Activated CD8-positive, alpha-beta memory T cell treated with anti-CD3 and anti-CD28 coated beads, Interleukin-2, amount 50 U/mL, for 48 hours (primary cell): ENCODE results near the gene APEH.

ENCODE experiments used
- DNase-seq: peaks from one replicate; pipeline ENCODE4 v3.0.0-alpha.2; 2020

APEH gene

GRCh38 chr3:49673715-49674496 lies at the start of gene APEH:
TSS of gene APEH (plus strand) at chr3:49674351. CDS start at chr3:49674402, 51 bp downstream.
- DNase-seq, result peak; percentile 97

- DNase-seq, result no peak
Measured at GRCh38 chr3:49625071-49625470, 49.1 kb upstream of the APEH start.

- DNase-seq, result no peak
Measured at GRCh38 chr3:49626101-49626581, 48.0 kb upstream of the APEH start.

DNA sequence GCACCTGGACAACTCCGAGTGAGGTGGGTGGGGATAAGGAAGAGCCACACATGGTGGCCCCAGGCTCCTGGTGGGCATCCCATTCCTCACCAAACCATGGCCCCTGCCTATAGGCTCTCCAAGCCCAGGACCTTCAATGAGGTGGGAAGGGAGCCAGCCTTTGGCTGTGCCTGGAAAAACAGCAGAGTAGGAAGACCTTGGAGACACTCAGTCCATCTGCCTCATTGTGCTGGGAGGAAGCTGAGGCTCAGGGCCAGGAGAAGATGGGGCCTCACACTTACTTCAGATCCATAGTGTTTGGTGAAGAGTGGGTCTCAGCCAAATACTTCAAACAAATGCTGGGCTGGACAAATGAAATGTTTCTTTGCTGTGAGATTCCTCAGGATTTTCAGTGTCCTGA lies 47.4 kb upstream of the APEH start:
- DNase-seq, result no peak

DNA sequence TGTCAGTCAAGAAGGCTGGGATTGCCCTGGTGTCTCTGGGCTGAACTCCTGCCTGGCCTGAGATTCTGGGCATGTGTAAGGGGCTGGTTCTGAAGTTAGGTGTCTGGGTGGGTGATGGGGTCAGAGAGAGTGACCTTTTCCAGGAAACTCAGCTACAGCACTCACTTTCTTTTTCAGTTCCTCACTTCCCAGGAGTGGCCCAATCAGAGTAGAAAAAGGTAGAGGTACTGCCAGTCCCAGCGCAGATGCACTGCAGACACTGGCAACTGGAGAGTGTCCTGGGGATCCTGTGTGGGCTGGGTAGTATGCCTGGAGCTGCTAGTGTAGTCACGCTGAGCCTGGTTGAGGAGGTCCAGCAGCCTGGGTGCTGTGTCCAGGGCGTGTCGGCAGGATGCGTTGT lies 46.5 kb upstream of the APEH start:
- DNase-seq, result no peak

- no peak for DNase-seq
Measured at GRCh38 chr3:49628249-49628648, 45.9 kb upstream of the APEH start.

- no peak for DNase-seq
Measured at GRCh38 chr3:49629451-49629850, 44.7 kb upstream of the APEH start.

- no peak for DNase-seq
Measured at GRCh38 chr3:49629866-49630265, 44.3 kb upstream of the APEH start.

DNA sequence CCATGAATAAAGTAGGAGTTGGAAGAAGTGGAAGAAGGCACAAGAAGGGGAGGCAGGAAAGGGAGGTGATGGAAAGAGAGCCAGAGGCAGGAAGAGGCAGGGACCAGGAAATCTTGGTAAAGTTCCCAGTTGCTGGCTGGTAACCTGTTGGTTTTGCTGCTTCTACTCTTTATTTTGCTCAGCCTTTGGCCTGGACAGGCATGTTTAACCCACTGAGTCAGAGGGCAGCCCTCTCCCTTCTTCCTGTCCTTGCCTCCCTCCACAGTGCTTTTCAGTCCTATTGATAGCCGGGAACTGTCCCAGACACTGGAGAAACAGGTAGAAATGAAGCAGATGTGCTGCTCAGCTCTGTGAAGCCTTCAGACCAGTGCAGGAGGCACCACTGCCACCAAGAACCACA lies 43.4 kb upstream of the APEH start:
- no peak for DNase-seq

- no peak for DNase-seq
Measured at GRCh38 chr3:49634736-49635135, 39.4 kb upstream of the APEH start.

- no peak for DNase-seq
Measured at GRCh38 chr3:49636883-49637609, 37.1 kb upstream of the APEH start.

- DNase-seq, result no peak
Measured at GRCh38 chr3:49638445-49638844, 35.7 kb upstream of the APEH start.

DNA sequence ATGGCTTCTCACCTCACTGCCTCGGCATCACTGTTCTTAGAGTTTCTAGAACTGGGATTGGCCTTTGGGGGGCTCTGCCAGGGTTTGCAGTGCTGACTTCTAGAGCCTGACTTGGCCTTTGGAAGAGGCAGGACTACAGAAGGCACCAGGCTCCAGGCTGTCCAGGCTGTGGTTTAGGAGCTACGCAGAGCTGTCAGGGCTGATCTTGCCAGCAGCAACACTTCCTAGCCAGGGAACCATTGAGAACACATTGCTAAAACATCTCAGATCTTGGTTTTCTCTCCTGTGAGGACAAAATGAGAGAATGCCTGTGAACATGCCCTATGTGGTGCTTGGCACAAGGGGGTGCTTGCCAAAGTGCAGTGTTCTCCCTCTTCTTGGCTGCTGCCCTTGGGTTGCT lies 34.6 kb upstream of the APEH start:
- no peak for DNase-seq

DNA sequence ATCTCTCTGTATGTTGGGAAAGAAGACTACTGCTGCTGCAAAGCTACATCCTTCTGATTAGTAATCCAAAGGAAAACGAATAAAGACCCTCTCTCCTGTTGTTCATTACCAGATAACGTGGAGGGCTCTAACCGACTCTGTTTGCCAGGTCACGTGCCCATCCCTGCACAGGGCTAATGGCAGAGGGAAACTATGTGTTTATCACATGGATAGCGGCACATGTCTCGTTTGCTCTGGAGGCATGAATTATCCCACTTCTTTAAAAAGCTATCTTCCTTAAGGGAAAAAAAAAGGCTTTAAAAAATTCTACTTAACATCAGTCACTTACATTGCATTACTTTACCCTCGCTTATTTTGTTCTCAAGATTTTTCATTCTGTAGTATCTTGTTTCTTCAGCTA lies 32.9 kb upstream of the APEH start:
- no peak for DNase-seq

DNA sequence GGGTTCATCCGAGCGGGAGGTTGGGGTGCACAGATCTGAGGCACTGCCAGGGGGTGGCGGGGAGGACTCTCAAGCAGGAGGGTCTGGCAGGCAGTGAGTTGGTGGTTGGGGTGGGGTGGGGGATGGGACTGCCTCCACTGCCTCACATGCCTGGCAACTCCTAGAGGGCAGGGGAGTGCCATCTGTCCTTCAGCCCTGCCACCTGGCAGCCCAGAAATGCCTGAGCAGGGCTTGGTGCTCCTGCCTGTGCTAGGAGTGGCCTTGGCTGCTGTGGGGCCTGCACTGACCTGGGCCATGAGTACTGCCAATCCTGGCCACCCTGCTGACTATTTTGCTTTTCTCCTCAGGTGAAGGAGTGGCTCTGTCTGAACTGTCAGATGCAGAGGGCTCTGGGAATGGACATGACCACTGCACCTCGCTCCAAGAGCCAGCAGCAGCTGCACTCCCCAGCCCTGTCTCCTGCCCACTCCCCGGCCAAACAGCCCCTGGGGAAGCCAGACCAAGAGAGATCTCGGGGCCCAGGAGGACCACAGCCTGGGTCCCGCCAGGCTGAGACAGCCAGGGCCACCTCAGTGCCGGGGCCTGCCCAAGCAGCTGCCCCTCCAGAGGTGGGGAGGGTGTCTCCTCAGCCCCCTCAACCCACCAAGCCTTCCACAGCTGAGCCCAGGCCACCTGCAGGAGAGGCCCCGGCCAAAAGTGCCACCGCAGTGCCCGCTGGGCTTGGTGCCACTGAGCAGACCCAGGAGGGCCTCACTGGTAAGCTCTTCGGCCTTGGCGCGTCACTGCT lies 32.0 kb upstream of the APEH start:
- DNase-seq, result no peak

DNA sequence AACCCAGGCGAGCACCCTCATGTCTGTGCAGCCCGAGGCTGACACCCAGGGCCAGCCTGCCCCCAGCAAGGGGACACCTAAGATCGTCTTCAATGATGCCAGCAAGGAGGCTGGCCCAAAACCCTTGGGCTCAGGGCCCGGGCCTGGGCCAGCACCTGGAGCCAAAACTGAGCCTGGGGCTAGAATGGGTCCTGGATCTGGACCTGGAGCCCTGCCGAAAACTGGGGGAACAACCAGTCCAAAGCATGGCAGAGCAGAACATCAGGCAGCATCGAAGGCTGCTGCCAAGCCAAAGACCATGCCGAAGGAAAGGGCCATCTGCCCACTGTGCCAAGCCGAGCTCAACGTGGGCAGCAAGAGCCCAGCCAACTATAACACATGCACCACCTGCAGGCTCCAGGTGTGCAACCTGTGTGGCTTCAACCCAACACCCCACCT lies 31.4 kb upstream of the APEH start:
- no peak for DNase-seq

- DNase-seq, result no peak
Measured at GRCh38 chr3:49644684-49645083, 29.5 kb upstream of the APEH start.

DNA sequence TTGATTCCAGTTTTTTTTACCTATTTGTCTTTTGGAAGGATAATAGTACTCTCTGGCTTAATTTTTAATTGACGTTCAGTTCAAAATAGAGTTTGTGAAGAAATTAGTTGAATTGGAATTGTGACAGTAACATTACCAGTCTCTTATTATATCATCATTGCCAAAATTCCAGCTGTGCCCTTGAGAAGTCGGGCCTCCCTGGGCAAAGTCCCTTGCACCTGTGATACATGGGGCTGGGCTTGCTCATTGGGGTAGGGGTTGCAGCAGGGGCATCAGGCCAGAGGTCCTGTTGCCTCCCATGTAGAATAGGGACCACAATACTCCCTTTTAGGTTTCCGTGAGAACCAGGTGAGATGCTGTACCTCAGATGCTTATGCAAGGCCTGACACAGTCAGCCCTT lies 27.9 kb upstream of the APEH start:
- DNase-seq, result no peak

DNA sequence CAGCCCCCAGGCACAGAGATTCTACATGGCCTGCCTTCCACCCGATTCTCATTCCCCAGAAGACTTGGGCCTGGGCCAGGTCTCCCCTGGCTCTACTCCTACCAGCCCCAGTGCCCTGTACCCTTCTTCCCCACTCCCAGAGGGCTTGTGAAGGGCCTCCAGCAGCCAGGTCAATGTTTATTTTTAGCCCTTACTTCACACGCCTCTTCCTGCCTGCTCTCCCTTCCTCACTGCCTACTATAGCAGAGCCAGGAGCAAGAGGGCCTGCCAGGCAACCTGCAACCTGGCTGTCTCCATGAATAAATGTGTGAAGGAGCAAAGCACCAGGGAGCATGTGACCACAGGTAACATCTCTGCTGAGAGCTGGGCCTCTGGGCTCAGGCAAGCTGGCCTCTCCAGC lies 26.4 kb upstream of the APEH start:
- no peak for DNase-seq

DNA sequence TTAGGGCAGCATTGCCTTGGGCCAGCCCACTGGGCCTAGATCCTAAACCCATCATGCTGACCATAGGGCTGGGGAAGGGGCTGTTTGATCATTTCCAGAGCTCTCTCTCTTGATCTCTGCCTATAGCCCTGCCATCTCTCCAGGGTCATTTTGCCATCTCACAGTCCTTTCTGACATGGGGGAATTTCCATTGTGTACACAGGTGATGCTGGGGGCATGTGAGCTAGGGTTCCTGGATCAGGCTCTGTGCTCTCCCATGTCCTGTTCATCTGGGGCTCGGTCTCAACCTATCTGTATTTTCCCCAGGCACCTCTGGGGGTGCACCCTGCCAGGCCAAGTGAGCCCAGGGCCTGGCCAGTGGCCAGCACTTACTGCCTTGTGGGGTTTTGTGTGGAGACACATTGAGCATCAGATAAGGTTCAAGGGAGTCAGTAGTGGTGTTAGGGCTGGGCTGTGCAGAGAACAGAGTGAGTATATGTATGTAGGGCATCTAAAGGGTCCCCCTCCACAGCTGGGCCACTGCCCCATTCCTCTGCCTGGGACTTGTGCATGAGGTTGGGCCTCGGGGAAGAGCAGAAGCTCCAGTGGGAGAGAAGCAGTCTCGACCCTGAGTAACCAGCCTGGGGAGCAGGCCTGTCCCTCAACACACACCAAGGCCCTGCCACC lies 25.7 kb upstream of the APEH start:
- DNase-seq, result no peak

- no peak for DNase-seq
Measured at GRCh38 chr3:49649576-49649975, 24.6 kb upstream of the APEH start.

DNA sequence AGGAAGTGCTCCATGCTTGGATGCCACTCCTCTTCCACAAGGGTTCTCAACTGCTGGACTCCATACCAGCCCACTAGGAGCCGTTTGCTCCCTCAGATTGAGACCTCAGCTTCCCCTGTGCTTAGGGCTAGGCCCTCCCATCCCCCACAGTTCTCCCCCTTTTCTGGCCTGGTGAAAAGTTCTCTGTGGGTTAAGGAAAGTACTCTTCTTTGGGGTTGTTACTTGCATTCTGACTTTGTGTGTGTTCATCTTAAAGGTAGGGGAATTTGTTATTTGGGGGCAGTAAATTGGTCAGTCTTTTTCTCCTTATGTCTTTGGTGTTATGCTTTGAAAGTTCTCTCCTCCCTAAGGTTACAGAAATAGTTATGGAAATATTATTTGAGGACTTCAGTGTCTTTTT lies 24.0 kb upstream of the APEH start:
- no peak for DNase-seq

DNA sequence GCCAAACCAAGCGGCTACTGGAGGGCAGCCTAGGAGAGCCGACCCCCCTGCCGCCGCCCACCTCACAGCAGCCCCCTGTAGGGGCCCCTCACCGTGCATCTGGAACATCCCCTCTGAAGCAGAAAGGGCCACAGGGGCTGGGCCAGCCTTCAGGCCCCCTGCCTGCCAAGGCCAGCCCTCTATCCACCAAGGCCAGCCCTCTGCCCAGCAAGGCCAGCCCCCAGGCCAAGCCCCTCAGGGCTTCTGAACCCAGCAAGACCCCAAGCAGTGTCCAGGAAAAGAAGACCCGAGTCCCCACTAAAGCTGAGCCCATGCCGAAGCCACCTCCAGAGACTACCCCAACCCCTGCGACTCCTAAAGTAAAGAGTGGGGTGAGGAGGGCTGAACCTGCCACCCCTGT lies 23.5 kb upstream of the APEH start:
- no peak for DNase-seq
